ENCODE measurements around the gene PFN1.

The PFN1 gene

GRCh38 chr17:4948166-4948930, at the start of gene PFN1:
Gene PFN1, minus strand, starts transcription at chr17:4948530. Its CDS starts 136 bp downstream, at chr17:4948394.
- peak; percentile 90 for DNase-seq

- peak; percentile 84 to 86 for DNase-seq
Observed at GRCh38 chr17:4997302-4998026, 49.1 kb upstream of the PFN1 start, which contains the start of the genes INCA1 and KIF1C. Gene INCA1, minus strand, starts transcription at chr17:4997522. Its CDS starts 3,085 bp downstream, at chr17:4994437. Gene KIF1C, plus strand, starts transcription at chr17:4997950. Its CDS starts 2,297 bp downstream, at chr17:5000247.

GRCh38 chr17:4994081-4994595, 45.8 kb upstream of the PFN1 start:
- no peak for DNase-seq

GRCh38 chr17:4987767-4988567, 39.6 kb upstream of the PFN1 start:
- no peak for DNase-seq

GRCh38 chr17:4986951-4987766, 38.8 kb upstream of the PFN1 start, which contains the start of gene CAMTA2:
Gene CAMTA2, minus strand, starts transcription at chr17:4987675. Its CDS starts 1,453 bp downstream, at chr17:4986222.
- DNase-seq, result peak; percentile 83 to 84

GRCh38 chr17:4986403-4986802, 38.1 kb upstream of the PFN1 start:
- DNase-seq, result no peak

GRCh38 chr17:4982305-4982704, 34.0 kb upstream of the PFN1 start:
- no peak for DNase-seq

GRCh38 chr17:4980644-4981216, 32.4 kb upstream of the PFN1 start:
- DNase-seq, result no peak

GRCh38 chr17:4978726-4979125, 30.4 kb upstream of the PFN1 start:
- DNase-seq, result no peak

GRCh38 chr17:4974115-4974670, 25.9 kb upstream of the PFN1 start:
- DNase-seq, result no peak

- DNase-seq, result no peak
Observed at GRCh38 chr17:4973256-4974114, 25.2 kb upstream of the PFN1 start.

- no peak for DNase-seq
Observed at GRCh38 chr17:4972752-4973151, 24.4 kb upstream of the PFN1 start.

- DNase-seq, result no peak
Observed at GRCh38 chr17:4972322-4972721, 24.0 kb upstream of the PFN1 start.

GRCh38 chr17:4971826-4972225, 23.5 kb upstream of the PFN1 start:
- no peak for DNase-seq

- DNase-seq, result no peak
Observed at GRCh38 chr17:4970273-4970672, 21.9 kb upstream of the PFN1 start.

GRCh38 chr17:4969551-4970173, 21.3 kb upstream of the PFN1 start:
- no peak for DNase-seq

GRCh38 chr17:4969047-4969550, 20.8 kb upstream of the PFN1 start:
- DNase-seq, result peak in 1 of 2 experiments; percentile 38

- peak in 1 of 2 experiments; percentile 21 for DNase-seq
Observed at GRCh38 chr17:4968486-4969046, 20.2 kb upstream of the PFN1 start.
